ENCODE data around the gene ISG15.
"Not testable (repeated sequence)": the region's sequence is repeated elsewhere in the genome, so short reads cannot be mapped to it uniquely, and the experiment has no call there.

ISG15 gene

DNA sequence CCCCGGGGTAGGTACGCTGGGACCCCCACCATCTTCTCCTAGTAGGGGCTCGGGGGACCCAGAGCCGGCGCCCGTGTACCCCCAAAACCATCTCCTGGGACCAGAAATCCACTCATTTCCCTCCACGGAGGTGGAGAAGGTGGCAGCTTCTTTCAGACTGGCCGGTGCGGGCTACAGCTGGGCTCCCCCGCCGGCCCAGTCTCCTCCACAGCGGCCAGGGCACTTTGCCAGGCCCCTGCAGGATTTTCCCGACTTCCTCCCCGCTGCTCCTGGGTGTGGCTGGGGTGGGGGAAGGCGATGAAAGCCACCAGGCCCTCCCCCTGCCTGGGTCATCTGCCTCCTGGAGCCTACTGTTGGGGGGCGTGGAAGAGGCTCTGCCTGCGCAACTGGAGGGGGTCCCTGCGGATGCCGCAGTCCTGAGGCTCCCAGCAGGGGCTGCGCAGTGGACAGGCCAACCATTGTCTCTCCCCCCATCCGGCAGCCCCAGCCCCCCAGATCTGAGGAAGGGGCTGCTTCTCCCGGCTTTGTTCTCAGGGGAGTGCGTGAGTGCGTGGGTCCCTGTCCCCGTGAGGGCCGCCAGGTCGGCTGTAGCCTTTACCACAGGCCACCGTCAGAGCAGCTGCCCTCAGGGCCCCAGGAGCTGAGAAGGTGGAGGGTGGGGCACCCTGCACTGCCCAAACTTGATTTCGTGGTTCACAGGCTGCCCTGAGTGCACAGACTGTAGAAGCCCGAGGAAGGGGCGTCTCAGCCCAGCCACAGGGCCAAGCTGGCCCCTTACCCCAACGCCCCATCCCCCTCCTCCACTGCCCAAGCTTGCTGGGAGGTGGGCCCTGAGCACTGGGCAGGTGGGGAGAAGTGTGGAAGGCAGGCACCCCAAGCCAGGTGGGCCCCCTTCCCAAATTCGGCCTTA lies 8.0 kb downstream of the ISG15 start:
- in situ Hi-C loops (cut with HindIII; ENCODE audit: low pct_ligation_motif_present, low pct_unique_long_range_greater_than_20kb, low sequenced_read_pairs): no loop called here

DNA sequence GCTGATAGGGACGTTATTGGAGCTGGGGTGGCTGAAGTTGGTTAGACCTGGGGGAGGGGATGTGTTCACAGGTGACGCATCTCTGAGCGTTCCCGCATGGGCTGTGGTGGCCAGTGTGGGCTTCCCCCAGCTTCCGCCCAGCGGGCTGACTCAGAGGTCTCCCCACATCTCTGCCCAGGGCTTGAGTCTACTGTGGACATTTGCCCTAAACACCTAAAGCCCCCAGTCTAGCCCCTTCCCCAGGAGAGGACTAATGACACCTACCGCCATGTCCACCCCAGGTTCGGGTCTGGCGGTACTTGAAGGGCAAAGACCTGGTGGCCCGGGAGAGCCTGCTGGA lies 8.6 kb downstream of the ISG15 start:
- in situ Hi-C loops (cut with HindIII; ENCODE audit: low pct_ligation_motif_present, low pct_unique_long_range_greater_than_20kb, low sequenced_read_pairs): no loop called here
- peak; percentile 78 for DNase-seq

More for the DNA sequence above, 8.0 kb downstream of the ISG15 start:
- peak; percentile 76 for DNase-seq

- DNase-seq: no peak
- in situ Hi-C loops (cut with HindIII; ENCODE audit: low pct_ligation_motif_present, low pct_unique_long_range_greater_than_20kb, low sequenced_read_pairs): no loop called here
These were observed 9.2 kb downstream of the ISG15 start for GRCh38 chr1:1022302-1023009.

GRCh38 chr1:1023700-1024099 lies 10.4 kb downstream of the ISG15 start:
- in situ Hi-C loops (cut with HindIII; ENCODE audit: low pct_ligation_motif_present, low pct_unique_long_range_greater_than_20kb, low sequenced_read_pairs): no loop called here
- no peak for DNase-seq

DNA sequence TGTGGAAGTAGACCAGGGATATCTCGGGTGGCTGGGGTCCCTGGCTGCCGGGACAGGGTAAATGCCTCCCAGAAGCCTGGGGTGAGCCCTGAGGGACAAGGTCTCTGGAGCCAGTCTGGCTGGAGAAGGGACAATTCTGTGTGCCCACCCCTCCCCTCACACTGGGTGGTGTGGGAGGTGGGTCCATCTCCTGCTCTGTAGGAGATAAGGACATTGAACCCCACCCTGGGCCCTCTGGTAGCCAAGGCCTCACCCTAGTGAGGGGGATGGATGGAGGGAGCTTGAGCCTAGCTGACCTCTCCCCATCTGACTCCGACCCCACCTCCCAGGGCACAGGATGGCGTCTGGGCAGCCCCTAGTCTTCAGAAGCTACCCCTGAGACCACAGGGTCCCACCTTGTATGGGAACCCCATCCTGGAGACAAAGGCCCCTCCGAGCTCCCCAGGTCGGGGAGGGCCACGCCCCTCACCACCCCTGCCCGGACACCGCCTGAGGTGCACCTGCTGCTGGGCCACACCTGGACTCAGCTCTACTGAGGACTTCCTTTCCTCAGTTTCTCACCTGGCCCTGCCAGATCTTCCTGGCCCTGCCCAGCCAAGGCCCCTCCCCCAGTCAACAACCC lies 11.0 kb downstream of the ISG15 start:
- DNase-seq: no peak
- in situ Hi-C loops (cut with HindIII; ENCODE audit: low pct_ligation_motif_present, low pct_unique_long_range_greater_than_20kb, low sequenced_read_pairs): no loop called here

- DNase-seq: peak; percentile 85
- in situ Hi-C loops (cut with HindIII; ENCODE audit: low pct_ligation_motif_present, low pct_unique_long_range_greater_than_20kb, low sequenced_read_pairs): no loop called here
These were observed 11.7 kb downstream of the ISG15 start for GRCh38 chr1:1024771-1025699.

DNA sequence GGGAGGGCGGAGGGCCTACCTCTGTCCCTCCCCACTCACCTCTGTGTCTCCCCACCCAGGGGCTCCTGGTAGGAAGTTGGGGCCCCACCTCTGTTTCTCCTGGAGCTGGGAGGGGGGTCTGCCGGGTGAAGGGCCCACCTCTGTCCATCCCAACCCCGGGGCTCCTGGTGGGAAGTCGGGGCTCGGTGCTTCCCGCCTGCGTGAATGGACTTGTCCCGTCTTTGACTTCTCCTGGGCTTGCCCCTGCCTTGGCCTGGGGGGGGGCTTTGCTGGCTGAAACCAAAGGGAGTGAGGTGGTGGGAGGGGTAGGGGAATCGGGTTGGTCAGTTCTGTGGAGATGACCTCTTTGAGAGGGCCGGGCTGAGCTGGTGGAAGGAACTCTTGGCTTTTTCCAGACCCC lies 12.4 kb downstream of the ISG15 start:
- in situ Hi-C loops (cut with HindIII; ENCODE audit: low pct_ligation_motif_present, low pct_unique_long_range_greater_than_20kb, low sequenced_read_pairs): no loop called here
- DNase-seq: no peak

DNA sequence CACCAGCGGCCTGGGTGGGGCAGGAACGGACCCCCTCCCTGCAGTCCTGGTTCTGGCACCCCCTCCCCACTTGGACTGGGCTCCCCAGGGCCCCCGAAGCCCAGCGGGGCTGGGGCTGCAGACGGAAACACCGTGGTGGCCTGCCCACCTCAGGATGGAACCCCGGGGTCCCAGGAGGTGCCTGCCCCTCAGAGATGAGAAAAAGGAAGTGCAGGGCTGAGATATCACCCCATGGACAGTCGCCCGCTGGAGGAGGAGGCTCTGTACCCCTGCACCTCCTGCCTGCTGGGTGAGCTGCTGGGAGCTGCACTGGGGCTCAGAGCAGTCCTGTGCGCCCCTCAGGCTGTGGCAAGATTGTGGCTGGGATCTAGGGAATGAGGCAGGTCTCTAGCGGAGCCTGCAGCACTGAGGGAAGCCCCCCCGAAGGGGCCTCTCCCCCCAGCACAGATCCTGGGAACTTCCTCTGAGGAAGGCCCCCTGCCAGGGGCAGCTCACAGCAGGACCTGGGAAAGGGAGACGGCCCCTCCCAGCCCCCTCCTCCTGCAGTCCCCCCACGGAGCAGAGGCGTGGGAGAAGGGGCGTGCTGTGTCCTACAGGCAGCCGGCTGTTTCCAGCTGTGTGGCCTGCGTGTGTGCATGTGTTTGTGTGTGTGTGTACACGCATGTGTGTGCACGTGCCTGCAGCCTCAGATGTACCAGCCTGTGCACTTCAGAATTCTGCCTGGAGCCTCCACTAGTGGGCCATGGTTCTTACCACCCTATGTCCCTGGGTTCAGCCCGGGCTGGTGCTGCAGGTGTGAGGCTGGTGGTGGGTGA lies 13.5 kb downstream of the ISG15 start:
- in situ Hi-C loops (cut with HindIII; ENCODE audit: low pct_ligation_motif_present, low pct_unique_long_range_greater_than_20kb, low sequenced_read_pairs): no loop called here
- DNase-seq: no peak

DNA sequence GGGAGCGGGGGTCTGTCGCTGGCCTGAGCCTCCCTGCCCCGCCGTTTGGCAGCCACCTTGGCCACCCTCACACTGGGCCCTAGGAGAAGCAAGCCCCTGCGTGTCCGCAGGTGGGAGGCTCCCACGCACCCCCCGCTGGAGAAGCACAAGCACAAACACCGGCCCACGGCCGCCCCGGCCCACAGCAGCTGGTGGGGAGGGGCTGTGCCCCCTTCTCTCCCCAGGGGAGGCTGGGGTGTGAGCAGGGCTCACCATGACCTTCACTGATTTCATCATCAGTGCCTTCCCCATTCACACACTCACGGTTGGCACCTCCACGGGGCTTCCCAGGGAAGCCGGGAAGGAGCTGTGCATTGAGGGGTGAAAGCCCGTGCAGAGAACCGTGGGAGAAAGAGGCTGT lies 14.5 kb downstream of the ISG15 start:
- in situ Hi-C loops (cut with HindIII; ENCODE audit: low pct_ligation_motif_present, low pct_unique_long_range_greater_than_20kb, low sequenced_read_pairs): no loop called here
- no peak for DNase-seq

- in situ Hi-C loops (cut with HindIII; ENCODE audit: low pct_ligation_motif_present, low pct_unique_long_range_greater_than_20kb, low sequenced_read_pairs); DNase-seq: not testable (repeated sequence)
These were observed 17.8 kb downstream of the ISG15 start for GRCh38 chr1:1030867-1031658.

DNA sequence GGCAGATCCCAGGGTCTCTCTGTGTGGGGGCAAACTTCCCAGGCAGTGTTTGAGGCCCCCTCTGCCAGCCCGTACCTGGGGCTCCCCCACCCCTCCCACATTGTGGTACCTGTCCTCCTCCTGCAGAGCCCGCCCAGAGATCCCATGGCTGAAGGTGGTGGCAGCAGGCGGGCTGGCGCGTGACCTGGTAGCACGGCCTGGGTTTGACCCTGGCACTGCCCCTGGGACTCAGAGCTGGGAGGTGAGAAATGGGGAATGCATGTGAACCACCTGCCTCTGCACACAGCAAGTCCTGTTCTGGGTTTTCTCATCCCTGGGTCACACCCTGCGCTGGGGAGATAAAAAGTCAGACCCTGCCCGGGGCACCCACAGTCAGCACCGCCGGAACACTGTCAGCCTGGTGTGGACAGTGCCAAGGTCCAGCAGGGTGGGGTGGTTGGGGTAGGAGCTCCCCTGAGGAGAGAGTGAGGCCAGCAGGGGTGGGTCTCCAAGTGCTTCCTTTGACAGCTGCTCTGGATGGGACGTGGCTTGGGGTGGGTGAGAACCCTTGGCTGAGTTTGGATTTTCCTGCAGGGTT lies 18.4 kb downstream of the ISG15 start:
- DNase-seq: no peak
- in situ Hi-C loops (cut with HindIII; ENCODE audit: low pct_ligation_motif_present, low pct_unique_long_range_greater_than_20kb, low sequenced_read_pairs): no loop called here

DNA sequence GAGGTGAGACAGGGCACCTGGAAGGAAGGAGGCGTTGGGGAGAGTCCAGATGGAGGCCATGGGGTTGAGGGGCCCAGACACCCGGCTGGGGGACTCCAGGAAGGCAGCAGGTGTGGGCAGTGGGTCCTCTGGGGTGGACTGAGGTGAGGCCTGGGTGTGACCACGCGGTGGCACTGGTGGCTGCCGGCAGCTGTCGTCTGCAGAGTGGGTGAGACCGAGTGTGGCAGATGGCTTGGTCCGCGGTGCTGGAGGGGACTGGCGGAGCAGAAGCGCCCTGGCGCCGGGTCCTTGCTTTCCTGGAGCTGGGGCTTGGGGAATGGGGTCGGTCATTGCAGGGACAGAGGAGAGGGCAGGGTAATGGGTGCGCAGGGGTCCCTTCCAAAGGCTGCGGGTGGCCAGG lies 19.1 kb downstream of the ISG15 start:
- in situ Hi-C loops (cut with HindIII; ENCODE audit: low pct_ligation_motif_present, low pct_unique_long_range_greater_than_20kb, low sequenced_read_pairs): no loop called here
- no peak for DNase-seq

DNA sequence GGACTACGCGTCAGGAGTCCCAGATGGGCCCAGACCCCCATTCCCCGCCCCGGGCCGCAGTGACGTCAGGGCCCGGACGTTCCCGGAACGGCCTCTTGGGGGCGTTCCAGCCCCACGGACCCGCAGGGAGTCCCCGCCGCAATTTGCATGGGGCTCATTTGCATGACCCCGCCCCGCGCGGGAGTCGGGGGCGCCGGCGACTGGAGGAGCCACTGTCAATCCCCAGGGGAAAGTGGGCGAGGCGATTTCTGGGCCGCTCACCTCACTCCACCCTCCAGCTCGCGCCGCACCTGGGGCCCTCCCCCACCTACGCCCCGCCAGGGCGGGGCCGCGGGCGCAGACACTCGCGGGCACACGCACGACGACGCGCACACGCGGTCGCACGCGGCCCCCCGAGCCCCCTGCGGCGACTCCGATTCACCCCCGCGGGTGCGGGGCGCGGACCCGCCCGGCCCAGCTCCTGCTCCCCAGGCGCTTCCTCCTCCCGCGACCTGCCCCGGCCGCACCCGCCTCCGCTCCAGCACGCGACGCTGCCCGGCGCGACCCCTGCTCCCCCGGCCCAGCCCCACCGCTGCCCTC lies 19.8 kb downstream of the ISG15 start:
- no peak for DNase-seq
- in situ Hi-C loops (cut with HindIII; ENCODE audit: low pct_ligation_motif_present, low pct_unique_long_range_greater_than_20kb, low sequenced_read_pairs): no loop called here

- DNase-seq: no peak
- in situ Hi-C loops (cut with HindIII; ENCODE audit: low pct_ligation_motif_present, low pct_unique_long_range_greater_than_20kb, low sequenced_read_pairs): no loop called here
These were observed 20.6 kb downstream of the ISG15 start for GRCh38 chr1:1033731-1034438.

DNA sequence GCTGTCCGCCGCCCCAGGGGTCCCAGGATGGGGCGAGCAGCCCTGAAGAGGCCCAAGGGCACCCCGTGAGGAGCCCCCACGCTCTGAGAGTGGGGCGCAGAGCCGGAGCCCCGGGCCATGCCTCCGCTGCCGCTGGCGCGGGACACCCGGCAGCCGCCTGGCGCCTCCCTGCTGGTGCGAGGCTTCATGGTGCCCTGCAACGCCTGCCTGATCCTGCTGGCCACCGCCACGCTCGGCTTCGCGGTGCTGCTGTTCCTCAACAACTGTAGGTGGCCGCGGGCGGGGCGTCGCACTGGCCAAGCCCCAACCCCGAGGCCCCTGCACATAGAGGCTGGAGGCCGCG lies 21.1 kb downstream of the ISG15 start:
- in situ Hi-C loops (cut with HindIII; ENCODE audit: low pct_ligation_motif_present, low pct_unique_long_range_greater_than_20kb, low sequenced_read_pairs): no loop called here
- DNase-seq: no peak
